Stimulated activated naive CD4-positive, alpha-beta T cell (primary cell): ENCODE data around the gene IGFBP2.

Source experiments
- DNase-seq, 6 experiments: peaks; one replicate each; lab custom pipeline; 2025; lab: John Stamatoyannopoulos, UW

IGFBP2 gene

DNA sequence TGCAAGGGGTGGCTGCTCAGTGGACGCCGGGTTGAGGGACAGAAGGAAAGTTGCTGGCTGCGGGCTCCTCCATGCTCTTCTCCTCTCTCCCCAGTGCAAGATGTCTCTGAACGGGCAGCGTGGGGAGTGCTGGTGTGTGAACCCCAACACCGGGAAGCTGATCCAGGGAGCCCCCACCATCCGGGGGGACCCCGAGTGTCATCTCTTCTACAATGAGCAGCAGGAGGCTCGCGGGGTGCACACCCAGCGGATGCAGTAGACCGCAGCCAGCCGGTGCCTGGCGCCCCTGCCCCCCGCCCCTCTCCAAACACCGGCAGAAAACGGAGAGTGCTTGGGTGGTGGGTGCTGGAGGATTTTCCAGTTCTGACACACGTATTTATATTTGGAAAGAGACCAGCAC lies 30.6 kb downstream of the IGFBP2 start:
- DNase-seq: no peak

DNA sequence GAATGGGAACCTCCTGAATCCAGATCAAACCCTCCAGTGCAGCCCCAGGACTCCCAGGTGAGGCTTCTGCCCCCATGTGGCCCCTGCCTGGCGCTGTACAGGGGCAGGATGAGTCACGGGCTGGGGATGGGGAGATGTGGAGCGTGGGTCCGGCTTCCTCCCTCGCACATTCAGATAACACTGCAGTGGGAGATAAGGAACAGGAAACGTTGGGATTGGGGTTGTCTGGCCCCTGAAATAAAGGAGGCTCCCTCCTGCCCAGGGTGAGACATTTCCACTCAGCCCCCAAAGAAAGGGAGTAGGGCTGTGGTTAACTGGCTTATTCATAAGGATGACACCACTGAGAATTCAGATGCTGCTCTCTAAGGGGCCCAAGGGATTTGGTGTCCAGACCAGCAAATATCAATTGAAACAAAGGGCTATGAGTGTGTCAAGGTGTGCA lies 31.4 kb downstream of the IGFBP2 start:
- no peak for DNase-seq

DNA sequence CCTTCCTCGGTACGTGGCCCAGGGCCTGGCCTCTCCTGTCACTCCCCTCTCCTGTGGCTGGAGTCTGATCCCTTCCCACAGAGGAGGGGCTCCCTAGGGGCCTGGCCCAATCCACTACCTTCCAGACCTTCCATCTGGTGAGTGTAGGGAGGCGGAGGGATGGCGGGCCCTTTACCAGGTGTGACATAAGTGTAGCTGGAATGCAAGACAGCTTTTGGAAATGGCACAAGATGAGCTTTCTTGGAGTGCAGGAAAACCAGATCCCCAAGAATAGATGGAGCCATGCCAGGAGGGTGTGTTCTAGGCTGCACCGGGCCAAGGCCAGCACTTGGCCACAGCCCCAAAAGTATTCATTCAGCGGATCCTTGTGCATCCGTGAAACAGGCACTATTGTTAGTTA lies 32.0 kb downstream of the IGFBP2 start:
- no peak for DNase-seq

DNA sequence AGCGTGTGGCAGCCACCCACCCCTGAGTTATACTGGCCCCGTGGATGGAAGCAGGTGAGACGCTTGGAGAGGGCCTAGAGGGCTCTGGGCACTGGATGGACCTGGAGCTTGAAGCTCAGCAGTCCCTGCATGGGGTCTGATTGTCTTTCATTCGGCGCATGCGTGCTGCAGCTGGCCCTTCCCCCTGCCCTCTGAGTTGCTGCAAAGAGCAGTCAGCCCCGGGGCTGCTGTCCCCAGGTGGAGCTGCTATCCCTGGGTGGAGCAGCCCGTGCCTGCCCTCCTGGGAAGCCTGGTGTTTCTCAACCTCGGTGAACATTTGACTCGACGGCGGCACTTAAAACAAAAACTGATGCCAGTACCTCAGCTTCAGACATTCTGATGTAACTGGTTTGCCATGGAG lies 32.5 kb downstream of the IGFBP2 start:
- DNase-seq: no peak

DNA sequence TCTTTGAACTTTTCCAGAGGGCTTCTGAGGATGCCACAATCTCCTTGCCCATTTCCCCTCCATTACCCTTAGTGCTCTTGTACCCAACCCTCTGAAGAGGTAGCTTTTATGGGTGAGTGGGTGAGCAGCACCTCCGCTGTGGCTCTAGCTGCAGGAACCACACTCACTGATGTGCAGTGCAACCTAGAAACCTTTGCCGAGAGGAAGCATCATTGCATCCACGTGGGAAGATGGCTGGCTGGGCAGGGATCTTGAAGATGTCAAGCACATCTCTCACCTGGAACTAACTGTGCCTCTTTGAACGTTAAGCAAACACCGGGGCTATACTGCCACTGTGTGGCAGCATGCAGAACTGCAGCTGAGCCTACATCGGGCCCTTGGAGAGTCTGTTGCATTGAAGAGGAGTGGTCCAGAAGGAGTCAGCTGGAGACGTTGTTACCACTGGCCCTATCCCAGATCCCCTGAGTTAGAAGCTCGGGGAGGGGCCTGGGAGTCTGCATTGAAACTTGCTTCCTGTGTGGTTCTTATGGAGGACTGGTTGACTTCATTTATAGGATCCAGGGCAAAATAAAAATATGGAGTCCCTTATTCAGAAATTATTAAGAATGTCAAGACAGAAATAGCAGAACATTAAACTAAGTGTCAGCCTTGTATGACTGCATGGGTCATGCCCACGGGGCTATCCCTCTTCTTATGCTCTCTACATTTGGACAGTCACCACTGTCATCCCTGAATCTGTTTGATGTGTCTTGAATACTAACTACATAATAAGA lies 33.4 kb downstream of the IGFBP2 start:
- DNase-seq: peak; percentile 30 to 74 (median 55)

DNA sequence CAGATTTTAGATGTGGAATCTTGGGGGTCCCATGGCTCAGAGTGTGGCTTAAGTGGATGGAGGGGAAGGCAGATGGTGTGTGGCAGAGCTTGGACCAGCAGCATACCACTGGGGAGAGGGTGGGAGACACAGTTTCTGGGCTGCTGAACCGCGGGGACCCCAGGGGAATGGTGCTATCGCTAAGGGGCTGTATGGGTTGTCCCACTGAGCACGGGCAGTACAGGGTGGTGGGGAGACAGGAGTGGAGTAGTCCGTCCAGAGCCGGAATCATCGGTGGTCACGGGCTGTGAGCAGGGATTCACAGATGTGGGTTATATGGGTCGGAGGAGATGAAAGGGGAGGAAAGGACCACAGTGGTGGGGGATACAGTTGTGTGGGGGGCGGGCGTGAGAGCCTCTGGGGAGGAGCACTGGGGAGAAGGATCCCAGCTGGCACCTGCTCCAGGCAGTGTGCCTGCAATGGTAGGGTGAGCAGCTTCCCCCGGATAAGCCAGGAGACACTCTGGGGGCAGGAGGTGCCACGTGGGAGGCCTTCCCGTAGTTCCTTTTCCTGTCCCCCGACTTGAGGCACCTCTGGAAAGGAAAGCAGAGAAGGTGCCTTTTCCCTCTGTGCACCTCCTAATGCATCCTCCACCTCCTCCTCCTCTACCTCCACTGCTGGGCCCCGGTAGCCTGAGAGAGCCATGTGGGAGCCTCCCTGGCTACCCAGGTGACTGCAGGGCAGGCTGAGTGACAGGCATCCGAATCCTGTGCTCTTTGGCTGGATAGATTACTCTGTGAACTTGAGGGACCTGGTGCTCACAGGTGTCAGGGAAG lies 37.3 kb downstream of the IGFBP2 start:
- DNase-seq: no peak

DNA sequence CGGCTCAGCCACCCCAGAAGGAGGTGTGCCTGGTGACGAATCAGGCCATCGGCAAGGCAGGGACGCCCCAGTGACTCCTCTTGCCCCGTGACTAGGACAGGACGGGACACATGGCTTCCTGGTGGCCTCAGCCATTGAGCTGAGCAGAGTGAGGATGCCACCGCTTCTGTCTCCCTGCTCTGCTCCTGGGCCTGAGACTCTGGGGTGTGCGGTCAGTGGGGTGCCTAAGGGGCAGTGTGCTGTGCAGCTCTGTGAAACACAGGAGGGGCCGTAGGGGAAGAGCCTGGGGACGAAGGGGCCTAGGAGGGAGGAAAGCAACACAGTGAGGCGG lies 37.8 kb downstream of the IGFBP2 start:
- no peak for DNase-seq

DNA sequence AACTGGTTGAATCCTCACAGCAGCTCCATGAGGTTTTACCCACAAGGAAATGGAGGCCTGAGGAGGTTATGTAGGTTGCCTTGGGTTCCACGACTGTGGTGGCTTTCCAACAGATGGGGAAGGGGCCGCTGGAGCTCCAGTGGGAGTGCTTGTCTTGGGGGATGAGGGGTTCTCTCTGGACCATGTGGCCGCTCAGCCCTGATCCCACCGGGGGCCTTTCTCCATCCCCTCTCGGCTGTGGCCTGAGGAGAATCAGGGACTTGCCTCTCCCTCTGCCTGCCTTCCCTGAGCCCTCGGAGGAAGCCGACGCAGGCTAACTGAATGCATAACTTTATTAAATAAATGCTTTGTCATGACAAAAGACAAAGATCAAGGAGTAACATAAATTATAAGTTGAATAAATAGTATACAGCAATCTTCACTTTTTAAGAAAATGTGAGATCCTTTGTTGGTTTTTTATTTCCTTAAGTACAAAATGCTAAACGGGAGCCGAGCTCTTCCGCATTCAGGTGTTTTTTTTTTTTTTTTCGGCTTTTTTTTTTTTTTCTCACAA lies 38.6 kb downstream of the IGFBP2 start:
- no peak for DNase-seq

DNA sequence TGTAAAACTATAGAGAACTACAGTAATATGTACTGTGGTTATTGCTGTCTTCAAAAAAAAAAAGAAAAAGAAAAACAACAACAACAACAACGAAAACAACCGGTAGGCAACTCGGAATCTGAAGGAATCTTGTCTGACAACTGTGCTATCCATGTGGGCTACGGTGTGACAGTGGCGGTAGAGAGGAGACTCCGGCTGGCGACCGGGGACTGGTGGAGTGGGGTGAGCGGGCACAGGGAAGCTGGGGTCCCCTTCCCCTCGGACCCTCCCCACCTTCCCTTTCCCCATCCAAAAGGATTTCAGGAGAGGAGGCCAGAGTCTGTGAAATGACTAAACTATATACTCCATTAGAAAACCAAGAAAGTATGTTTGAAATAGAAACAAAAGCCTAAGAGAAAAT lies 39.2 kb downstream of the IGFBP2 start:
- no peak for DNase-seq

DNA sequence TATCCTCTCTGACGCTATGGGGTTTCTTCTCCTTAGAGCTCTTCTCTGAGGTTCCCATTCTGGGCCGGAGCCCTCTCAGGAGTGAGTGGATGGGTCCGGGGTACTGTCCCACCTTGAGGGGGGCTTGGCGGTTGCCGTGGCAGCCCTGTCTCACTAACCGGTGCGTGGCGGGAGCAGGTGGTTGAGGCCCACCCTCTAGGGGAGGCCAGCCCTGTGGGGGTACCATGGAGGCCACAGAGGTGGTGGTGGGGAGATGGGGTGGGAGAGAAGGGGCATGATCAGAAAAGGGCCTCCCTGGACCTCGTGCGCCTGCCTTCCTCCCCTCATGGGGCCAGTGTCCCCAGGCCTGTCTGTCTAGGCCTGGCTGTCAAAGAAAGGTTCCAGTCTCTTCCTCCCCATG lies 39.8 kb downstream of the IGFBP2 start:
- DNase-seq: no peak

DNA sequence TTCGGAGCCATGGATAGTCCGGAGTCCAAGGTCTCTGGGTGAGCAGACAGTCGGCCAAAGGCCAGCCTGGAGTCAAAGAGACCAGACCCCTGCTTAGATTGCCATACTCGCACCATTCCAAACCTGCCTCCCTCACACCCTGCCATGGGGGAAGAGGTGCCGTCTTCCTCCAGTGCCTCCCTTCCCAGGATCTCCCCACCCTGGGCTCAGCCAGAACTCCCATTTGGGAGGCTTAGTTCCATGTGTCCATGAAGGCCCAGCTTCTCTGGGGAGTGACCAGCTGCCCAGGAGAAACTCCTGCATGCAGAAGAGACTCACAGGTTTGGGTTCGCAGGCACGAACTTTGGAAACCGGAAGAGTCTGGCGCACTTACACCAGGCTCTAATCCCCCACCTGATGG lies 40.4 kb downstream of the IGFBP2 start:
- no peak for DNase-seq

DNA sequence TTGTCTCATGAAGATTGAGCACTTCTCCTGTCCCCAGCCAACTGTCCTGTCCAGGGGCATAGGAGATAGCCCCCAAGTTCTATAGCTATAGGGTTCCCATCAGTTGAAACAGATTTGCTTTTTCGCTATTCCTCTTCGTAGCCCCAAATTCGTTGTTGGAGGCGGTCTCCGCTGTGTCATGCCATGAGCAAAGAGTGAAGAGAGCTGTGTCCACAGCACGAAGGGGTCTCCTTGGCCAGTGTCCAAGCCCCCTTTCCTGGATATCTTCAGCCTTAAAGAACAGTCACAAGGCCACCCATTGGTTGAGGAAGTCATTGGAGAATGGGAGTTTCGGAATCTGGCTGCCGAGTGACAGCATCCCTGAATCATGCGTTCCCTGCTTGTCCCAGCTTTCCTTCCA lies 41.2 kb downstream of the IGFBP2 start:
- no peak for DNase-seq

DNA sequence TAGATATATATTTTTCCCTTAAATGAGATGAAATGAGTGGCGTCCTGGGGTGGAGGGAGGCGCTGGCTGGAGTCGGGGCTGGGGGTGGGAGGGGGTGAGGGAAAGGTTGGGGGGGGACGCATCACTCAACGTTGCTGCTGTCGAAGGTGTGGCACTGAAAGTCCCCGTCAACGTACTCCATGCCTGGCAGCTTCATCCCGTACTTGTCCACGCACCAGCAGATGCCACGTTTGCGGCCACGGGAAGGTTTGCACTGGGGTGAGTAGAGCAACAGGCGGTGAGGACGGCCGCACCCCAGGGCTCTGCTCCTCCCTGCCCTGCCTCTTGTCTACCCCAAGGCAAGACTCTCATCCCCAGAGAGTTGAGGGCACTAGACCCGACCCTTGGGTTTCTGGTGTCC lies 43.4 kb downstream of the IGFBP2 start:
- no peak for DNase-seq

DNA sequence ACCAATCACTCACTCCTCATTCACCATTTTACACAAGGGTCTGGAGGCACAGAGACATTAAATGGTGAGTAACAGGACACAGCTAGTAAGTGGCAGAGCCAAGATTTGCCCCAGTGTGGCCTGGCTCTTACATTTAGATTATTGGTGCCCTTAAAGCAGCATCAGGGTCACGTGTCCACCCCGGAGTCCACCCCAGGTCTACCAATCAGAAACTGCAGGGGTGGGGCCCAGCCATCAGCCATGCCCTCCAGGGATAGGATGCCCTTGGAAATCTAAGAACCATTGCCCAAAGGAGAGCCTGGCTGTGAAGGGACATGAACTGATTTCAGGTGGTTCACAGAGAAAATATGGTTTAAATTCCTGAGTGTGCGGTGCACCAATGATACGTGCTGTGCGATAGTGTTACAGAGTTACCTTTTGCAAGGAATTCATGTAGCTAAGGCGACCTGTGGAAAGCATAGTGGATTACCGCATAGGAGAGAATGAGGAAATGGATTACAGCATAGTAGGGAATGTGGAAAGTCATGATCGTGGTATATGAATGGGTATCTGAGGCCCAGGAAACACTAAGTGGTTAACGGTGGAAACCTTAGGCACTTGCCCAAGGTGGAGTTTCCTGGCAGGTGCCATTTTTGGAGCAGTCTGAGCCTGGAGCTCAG lies 44.3 kb downstream of the IGFBP2 start:
- no peak for DNase-seq

DNA sequence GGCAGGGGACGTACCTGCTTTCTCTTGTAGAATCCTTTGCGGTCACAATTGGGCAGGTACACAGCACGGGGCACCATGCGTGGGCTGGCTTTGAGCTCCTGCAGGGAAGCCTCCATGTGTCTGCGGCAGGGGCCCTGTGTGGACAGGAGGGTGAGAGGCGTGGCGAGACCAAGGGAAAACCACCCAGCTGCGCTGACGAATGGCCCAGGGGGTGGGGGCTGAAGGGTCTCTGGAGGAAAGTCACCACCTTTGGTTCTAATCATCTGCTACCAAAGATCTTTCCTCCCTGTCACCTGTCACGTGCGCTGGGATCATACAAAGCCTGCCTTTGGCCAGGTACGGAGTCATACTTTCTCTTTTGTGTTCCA lies 44.9 kb downstream of the IGFBP2 start:
- DNase-seq: no peak

DNA sequence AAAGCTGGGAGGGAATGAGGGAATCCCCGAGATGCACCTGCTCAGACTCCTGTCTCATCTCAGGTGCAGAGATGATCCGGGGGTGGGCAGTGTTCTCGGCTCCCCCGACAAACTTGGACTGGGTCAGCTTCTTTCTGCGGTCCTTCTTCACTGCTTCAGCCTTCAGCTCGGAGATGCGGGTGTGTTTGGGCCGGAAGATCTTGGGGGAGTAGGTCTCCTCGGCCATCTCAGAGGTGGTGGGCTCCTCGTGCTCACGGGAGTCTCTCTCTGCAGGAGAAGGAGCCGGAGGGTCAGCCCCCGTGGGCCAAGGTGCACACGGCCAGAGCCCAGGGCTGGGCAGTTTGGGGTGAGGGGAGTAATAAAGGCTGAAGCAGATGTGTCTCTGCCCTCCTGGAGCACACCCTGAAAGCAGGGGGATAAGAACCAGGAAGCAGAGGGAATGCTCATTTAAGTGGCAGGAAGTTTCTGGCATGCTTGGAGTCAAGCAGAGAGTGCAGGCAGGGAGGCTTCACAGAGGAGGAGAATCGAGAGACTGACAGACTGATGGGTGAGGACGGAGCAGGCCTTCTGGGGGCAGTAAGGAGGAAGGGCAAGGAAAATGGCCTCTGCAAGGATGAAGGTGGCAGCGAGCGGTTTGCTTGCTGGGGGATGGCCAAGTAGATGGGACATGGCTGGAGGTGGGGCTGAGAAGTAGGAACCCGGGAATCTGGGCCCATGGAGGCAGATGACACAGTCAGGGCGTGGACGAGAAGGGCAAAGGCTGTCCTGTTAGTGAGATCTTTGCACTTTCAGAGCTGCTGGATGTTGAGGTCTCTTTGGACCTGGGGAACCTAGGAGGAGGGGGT lies 45.8 kb downstream of the IGFBP2 start:
- no peak for DNase-seq

DNA sequence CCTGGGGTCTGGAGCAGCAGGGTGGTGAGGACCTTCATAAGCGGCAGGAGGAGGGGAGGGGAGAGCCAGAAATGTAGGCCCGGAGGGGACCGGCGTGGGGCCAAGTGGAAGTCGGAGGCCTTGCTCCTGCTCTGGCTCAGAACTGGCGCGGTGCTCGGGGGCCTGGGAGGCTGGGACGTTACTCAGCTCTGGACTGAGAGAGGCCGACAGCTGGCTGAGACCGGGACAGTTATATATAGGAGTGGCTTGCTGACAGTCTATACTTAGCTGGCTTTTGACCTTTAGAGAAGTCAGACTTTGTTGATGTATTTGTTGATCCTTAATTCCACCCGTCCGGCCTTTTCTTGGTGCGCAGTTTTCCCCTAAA lies 46.4 kb downstream of the IGFBP2 start:
- DNase-seq: no peak

DNA sequence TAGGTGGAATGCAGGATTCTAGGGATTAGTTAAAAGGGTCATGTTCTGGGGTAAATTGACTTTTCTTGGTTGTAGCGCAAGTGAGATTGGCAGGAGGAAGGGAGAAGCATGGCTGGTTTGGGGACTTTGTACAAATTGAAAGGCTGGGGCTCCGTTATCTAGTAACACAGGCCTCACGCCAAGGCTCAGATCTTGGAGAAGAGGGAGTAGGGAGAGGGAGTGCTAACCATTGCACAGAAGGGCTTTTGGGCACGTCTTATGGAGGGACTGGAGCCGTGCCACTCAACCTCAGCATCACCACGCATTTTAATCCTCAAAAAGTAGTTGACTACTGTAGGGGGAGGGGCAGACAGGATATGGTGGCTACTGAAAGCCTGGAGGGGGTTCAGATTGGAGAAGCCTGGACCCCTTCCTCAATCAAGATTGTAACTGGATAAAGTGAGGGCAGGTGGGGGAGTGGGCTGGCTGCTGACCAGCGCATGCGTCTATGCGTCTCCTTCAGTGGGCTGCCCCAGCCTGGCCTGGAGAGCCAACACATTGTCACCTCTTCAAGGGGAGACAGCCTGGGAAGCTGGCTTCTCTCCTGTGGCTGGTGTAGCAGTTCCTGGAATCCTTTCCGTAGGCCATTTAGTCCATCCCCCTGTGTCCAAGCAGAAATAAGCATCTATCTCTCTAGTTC lies 47.9 kb downstream of the IGFBP2 start:
- no peak for DNase-seq

DNA sequence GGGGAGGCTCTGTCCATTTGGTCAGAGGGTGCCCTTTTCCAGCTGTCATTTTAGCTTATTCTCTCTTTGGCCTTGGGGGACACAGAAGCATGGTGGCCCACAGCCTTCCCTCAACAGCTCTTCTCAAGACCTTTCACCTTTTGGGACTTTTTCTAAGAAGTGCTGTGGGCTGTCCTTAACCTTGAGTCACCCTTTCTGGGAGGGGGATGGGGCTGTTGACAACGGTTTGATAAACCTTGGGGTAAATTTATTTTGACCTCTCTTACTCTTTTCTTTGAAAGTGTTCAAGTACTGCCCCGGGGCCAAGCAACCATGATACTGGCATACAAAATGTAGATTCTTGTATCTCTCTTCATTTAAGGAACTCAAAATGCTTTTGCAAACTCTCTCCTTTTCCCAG lies 48.5 kb downstream of the IGFBP2 start:
- DNase-seq: no peak

DNA sequence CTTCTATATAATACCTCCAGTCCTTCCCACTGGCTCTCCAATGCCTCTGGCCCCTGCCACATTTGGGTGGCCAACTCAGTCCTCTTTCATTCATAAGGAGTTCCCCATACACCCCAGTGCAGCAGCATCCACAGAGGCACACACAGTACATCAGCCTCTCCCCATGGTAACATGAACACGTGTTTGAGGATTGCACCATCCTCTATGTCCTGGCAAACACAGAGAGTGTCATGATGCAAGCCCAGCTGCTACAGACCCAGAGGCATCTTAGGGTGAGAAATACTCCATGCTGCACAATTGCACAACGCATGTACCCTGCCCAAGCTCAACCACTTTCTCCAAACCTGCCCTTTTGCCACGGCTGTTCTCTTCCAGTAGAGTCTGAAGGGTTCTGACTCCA lies 50.6 kb downstream of the IGFBP2 start:
- DNase-seq: no peak

DNA sequence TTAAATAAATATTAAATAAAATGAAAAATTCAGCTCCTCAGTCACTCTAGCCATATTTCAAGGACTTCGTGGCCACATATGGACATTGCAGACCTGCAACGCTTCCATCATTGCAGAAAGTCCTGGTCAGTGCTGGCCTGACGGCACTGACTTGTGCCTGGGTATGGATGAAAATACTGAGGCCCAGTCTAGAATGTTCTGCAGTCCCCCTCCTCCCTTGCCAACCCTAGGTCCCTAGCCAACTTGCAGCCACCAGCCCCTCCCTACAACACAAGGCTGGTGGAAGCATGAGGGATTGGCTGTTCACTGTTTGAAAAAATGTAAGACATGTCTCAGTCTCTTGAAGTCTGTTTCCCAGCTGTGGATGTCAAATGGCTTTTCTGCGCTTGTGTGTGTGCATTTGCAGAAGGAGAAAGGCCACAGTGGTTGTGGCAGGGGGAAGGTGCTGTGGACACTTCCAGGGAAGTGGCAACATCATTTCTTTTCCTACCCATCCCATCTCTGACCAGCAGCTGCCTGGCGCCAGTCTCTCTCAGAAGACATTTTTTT lies 52.2 kb downstream of the IGFBP2 start:
- DNase-seq: no peak
